Hypothalamus (tissue), 51 donors: ENCODE measurements around the gene GLRX.

Experiments
- DNase-seq, 51 donors: peaks; one replicate each; lab custom pipeline; 2025; lab: John Stamatoyannopoulos, UW

GLRX gene

DNA sequence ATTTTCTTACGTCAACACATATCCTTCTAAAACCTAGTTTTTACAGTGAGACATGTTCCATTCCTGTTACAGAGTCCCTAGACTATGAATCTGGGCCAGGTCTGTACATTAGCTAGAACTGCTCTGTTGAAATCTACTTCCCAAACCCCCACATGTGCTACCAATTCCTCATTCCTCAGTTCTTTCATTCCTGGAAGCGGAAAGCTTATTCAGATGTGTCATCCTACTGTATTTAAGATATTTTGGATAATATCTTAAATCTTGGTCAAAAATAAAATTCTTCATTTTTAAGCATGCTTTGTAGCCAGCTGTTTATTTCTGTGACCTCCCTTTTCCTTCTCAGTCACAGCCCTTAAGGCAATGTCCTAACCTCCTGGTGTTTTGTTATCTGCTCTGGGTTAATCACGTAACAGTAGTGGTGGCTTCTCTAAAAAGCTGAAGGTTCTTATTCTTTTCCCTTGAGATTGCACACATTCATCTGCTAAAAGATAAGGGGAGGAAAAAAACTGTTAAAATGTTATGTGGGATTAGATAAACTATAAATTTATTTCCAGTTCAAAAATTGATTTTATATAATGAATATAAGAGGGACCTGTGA, 35.6 kb downstream of the GLRX start:
- no peak for DNase-seq

DNA sequence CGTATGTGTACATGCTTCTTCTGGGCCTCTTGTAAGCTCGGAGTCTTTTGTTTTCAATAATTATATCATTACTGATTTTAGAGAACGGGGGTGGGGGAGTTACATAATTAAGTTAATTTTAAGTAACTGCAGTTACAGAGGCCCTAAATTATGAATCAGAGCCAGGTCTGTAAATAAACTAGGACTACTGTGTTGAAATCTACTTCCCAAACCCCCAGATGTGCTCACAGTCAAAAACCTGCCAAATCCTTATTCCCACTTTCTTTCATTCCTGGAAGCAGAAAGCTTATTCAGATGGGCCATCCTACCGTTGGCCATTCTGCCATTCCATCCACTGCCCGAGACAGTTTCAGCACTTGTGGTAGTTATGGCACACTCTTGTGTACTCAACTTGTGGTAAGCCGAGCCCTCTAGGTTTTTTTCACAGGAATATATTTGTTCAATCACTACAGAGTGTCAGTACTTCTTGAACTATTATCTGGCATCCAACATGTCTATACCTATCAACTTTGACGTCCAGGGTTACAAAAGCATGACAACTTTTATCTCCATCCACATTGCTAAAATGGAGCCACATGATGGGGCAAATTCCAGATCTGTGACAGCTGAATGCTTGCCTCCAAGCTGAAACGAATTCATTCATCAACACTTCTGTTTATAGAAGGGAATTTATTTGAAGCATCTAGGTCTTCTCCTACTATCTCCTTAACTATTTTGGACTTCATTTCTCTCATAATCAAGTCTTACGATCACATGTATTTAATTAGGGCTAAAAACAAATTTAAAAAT, 37.8 kb downstream of the GLRX start:
- no peak for DNase-seq

DNA sequence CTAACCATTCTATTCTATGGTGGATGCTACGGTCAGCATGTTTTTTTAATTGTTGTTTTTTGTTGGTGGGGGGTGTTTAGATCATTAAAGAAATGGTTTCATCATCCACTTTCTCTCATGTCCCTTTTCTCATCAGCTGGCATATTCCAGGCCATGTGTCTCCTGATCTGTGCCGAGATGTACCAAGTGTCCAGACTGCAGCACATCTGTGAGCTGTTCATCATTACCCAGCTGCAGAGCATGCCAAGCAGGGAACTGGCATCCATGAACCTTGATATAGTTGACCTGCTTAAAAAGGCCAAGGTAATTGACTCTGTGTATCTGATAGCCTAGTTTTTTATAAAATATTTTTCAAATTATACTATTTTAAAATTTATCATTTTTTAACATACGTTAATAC, 38.9 kb downstream of the GLRX start:
- DNase-seq = no peak

DNA sequence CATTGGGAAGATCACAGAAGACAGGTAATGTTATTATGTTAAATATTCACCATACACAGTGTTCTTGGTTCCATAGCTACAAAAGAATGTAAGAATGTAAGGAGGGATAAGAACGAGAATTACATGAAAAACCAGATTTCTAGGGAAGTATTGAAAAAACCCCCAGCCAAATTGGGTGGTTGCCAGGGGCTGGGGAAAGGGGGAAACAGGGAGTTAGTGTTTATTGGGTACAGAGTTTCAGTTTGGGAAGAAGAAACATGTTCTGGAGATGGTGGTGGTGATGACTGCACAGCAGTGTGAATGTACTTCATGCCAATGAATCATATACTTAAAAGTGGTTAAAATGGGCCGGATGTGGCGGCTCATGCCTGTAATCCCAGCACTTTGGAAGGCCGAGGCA, 40.3 kb downstream of the GLRX start:
- DNase-seq = no peak

DNA sequence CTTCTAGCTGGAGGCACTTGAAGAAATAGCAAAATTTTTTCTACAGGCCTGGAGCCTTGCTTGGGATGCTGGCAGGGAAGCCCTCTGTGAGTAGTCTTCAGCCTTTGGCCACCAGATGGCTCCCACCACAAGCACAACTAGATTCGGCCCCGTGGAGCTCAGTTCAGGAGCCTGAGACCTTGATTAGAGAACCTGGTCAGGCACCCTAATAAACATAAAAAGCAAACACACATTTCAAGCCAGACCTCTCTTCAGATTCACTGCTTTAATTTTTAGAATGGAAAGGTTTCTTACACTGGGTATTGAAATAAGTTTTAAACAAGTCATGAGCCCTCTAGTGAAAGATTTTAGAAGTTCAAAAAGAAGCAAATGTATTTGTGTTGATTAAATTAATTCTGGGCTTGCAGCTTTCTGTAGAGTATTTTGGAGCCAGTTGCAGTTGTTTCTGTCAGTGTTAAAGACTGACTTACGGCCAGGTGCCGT, 41.4 kb downstream of the GLRX start:
- DNase-seq = peak in 50 of 51 donors; percentile 4 to 86 (median 53)

DNA sequence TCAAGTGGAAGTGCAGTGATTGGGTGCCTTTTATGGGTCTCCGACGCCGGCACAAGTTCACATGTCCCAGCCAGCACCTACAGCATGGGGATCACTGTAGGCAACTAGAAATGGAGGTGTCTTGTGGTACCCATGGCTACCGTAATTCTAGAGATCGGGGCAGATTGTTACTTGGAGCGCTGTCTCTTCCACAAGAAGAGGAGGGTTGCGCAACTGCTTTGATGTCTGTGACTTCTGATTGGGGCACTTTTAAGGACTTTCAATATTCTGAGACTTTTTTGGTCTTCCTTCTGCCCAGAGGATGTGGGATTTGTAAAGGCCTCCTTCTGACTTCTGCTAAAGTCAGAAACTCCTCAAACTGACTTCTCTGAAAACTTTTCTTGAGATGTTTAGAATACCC, 41.9 kb downstream of the GLRX start:
- DNase-seq = no peak

DNA sequence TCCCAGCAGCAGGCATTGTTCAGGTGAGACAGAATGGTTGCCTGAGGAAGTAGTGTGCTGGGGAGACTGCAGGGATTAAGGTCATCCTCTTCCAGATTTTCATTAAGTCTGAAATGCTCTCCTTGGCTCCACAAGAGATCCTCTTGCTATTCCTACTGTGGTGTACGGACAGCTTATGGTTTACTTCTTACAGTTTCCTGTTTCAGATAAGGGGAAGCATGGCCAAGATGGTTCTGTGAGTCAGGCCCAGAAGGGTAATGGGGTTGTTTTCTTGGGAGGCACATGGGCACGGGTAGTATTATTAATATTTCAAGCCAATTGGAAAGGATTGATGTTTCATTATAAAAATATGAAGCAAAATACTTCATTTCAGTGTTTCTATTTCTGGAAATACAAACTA, 42.9 kb downstream of the GLRX start:
- DNase-seq = no peak

DNA sequence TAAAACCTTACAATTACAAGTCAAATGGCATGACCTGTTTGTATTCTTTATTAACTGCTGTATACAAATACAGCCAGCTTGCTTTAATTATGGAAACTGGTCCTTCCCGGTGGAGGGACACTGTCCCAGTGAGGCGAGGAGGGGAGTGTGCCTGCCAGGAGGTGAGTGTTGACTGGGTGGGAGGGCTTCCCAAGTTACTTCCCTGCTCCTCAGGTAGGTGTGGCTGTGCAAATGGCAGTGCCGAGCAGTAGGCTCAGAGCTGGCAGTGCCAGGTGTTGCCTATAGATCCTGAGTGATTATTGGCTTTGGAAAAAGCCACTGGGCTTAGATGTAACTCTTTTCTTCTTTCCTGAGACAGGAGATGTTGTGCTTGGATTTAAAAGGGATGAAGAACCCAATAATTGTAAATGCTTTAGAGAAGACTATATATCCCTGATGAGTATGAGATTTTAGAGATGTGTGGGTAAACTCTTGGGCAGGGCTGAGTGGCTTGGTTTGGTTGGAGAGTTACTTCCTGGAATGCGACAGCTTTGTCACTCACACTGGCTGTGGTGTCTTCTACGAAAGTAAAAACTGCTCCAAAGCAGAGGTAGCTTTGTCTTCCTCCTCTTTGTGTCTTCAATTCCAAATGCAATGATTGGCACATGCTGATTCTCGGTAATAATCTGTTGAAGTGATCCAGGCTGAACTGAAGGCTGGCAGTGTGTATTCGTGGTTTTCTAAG, 43.7 kb downstream of the GLRX start:
- DNase-seq = no peak

DNA sequence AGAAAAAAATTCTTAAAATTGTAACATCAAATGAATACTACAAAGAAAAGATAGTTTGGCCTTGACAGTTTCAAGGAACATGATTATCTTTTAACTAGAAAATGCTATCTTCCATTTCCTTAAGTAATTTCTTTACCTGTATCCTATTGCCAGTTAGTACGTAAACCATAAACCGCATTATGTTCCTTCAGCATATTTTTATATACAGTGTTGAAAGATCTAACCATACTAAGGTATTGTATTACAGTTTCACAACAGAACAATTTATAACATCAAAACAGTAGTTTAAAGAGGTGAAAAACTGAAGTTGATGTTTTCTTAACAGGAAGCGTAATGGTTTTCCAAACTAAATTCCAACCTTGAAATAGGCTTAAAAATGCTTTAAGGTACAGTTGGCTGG, 45.1 kb downstream of the GLRX start:
- DNase-seq = no peak

DNA sequence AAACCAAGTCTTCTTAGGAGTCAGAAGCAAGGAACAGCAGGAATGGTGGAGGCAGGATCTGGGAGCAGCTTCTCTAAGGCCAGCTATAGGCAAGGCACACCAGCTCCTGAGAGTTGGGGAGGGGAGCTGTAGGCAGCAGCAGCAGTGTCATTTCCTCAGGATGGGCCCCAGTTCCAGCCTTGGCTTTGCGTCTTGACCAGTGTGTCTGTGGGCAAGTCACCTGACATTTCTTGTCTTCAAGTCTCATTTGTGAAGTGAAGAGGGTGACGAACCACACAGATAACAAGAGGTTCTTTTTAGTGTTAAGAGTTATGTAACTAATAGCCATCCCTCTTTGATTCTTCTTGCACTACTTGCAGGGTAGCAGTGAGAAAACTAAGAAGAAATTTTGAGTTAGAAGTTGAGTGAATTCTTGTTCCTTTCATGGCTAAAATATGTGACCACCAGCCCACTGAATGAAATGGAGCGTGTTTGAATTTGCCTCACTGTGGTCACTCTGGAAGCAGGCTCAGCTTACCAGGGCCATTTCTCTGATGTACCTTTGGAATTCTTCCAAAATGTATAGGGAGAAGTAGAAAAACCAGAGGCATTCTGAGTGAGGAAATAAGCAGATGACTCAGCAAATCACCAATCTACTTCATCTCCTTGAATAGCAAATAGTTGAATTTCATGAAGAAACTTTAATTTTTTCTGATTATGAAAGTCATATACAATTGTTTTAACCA, 49.0 kb downstream of the GLRX start:
- no peak for DNase-seq

DNA sequence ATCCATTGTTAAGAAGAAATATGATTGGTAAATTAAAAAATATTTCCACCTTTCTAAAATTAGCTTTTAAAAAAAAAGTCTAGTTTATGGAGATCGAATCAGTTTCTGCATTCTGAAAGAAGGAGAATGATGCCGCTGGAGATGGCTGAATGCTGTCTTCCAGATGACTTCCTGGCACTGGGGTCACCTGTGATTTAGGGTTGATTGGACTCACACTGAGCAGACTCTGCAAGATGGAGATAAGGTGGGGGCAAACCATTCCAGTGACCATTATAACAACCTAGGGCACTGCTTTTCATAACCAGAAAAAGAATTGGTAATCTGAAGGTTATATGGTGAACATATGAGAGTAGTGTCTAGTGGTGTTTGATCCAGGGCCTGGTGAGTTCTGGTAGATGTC, 50.6 kb downstream of the GLRX start:
- DNase-seq = no peak

DNA sequence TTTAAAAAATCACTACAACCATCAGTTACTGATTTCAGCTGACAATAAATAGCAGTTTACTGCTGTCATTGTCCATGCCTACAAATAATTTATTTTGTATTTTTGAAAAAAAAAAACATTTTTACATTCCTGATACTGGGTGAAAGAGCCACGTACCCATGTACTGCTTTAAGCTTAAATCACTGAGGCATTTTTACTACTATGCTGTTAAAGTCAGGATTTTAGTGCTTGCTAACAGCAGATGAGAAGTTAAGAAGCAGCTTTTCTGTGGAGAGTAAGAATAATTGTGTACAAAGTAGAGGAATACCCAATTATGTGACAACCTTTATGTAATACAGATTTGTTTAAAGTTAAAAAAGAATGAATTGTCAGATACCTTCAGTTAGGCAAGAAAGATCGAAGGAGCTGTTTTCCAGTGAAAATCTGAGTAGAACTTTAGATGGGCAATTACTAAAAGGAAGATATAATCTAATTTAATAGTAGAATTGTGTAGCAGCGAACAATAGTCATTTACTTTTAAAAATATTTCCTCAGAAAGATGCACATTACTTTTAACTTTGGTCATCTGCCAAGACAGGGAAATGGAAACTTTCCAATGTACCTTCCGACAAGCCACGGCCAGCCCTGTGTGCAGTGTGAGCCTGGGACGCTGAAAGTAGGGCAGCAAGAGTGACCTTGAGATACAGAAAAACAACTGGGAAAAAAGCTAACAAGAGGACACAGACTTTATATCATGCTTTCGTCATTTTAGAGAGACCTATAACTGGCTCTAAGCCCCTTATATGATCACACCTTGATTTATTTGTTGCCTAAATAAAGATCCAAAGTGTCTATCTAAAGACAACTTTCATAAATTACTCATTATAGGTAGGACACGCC, 51.5 kb downstream of the GLRX start:
- DNase-seq = no peak

DNA sequence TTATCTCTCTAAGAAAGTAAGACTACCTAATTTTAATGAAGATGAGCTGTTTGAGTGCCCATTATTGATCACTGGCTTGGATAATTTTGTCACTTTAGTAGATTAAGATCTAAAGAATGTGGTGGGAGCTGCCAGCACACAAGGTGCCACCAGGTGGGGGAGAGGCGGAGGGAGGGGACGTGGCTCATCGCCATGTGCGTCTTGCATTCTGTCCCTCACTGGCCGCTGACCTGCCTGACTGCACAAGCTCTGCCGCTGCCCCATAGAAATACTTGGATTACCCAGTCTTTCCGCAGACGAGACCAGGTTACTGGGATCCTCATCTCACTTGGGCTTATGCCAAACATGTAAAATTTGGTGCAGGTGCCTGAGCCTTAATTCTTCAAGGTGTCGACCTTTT, 53.8 kb downstream of the GLRX start:
- no peak for DNase-seq

DNA sequence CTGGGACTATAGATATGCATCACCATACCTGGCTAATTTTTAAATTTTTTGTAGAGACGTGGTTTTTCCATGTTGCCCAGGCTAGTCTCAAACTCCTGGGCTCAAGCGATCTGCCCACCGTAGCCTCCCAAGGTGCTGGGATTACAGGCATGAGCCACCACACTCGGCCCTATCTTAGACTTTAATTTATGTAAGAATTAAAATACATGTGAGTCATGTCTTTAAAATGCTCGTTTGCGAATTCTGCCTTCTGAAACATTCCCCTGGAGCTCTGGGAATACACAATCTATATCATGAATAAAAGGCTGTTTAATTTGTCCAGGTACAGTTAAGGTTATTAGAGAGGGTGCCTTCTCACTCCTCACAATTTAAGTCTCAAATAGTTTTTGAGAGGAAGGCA, 58.6 kb downstream of the GLRX start:
- no peak for DNase-seq
